Superior temporal gyrus (tissue), 1 donor: ENCODE data around the gene P2RY8.
"Not testable (repeated sequence)": the region's sequence is repeated elsewhere in the genome, so short reads cannot be mapped to it uniquely, and the experiment has no call there.

ENCODE experiments used
- DNase-seq: peaks from one replicate; pipeline ENCODE4 v3.0.0-alpha.2; 2016; ENCODE audit errors: extremely low spot score

P2RY8 gene

GRCh38 chrX:1545776-1546408 is 8.9 kb upstream of the P2RY8 start:
- DNase-seq, result no peak

DNA sequence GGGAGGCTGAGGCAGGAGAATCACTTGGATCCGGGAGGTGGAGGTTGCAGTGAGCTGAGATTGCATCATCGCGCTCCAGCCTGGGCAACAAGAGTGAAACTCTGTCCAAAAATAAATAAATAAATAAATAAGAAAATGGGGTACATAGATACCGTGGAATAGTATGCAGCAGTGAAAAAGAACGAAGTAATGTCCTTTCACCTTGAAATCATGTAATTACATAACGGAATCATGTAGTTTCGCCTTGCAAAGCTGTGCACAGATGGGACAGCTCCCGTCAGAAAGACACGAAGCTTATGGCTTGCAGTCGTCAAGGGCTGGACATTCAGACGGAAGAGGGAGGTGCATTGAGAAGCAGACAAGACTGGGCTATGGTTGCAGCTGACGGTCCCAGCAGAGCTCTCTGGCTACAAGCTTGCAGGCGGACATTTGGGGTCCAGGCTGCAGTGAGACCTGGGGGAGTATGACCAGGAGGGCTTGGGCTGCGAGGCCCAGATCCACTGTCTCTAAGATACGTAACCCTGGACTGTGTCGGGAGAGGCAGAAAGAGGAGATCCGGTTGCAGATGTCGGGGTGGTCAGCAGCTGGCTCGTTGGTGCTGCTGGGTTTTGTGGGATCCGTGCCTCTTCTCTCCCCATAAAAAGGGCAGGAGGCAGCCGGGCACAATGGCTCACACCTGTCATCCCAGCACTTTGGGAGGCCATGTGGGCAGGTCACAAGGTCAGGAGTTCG is 6.2 kb upstream of the P2RY8 start:
- DNase-seq, result no peak

DNA sequence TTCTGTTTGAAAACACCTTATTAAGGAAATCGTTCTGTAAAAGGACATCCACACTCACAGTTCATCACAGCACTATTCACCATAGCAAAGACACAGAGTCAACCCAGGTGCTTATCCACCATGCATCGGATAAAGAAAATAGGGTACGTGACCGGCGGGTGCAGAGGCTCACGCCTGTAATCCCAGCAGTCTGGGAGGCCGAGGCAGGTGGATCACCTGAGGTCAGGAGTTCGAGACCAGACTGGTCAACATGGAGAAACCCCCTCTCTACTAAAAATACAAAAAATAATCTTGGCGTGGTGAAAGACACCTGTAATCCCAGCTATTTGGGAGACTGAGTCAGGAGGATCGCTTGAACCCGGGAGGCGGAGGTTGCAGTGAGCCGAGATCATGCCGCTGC is 2.2 kb upstream of the P2RY8 start:
- not testable (repeated sequence) for DNase-seq

DNA sequence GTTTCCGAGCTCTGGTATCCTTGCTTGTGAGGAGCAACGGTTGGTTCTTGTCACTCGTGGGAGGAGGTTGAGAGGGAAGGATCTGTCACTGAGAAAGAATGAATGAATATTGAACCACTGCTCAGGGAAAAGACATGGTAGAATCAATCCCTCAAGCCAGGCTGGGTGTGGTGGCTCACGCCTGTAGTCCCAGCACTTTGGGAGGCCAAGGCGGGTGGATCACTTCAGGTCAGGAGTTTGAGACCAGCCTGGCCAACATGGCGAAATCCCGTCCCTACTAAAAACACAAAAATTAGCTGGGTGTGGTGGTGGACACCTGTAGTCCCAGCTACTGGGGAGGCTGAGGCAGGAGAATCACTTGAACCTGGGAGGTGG is 718 bp upstream of the P2RY8 start:
- DNase-seq, result not testable (repeated sequence)

DNA sequence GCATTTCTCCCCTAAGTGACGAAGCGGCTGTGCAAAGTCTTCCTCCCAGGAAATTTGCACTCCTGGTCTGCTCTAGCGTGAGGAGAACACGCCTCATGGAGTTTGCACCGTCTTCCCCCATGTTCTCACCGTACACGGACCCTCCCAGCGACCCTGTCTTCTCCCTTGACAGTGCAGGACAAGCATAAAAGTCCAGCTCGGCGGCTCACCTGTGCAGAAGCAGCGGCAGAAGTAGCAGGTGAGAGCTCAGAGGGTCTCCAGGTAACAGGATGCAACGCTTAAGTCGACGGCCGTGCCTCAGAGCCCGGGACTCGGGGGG is 314 bp downstream of the P2RY8 start:
- no peak for DNase-seq

DNA sequence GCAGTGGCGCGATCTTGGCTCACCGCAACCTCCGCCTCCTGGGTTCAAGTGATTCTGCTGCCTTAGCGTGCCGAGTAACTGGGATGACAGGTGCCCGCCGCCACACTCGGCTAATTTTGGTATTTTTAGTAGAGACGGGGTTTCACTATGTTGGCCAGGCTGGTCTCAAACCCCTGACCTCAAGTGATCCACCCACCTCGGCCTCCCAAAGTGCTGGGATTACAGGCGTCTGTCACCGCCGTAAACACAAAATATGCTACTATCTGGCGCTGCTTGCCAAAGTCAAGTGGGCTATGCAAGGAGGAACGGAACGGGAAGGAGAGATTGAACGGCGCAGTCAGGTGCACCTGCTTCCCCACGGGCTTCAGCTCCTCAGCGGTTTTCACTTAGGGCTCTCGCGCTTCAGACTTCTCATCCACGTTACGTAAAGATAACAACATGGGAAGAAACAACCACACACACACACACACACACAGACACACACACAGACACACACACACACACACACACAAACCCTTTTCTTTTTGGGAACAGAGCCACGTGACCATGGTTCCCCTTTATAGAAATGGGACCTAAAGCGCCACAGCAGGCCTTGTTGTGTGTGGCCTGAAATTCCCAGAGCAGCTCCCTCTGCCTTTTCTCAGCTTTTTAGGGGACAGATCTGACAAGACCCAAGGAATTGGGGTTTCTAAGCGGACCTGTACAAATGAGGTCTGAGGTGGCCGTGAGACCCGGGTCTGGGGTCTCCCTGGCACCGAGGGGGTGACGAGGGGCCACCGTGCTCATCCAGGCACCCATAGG is 1.5 kb downstream of the P2RY8 start:
- DNase-seq, result no peak

- DNase-seq, result no peak
Observed at GRCh38 chrX:1534301-1535168, 2.5 kb downstream of the P2RY8 start.

- no peak for DNase-seq
Observed at GRCh38 chrX:1533058-1533457, 3.9 kb downstream of the P2RY8 start.

GRCh38 chrX:1531096-1531890 is 5.7 kb downstream of the P2RY8 start:
- DNase-seq, result no peak

DNA sequence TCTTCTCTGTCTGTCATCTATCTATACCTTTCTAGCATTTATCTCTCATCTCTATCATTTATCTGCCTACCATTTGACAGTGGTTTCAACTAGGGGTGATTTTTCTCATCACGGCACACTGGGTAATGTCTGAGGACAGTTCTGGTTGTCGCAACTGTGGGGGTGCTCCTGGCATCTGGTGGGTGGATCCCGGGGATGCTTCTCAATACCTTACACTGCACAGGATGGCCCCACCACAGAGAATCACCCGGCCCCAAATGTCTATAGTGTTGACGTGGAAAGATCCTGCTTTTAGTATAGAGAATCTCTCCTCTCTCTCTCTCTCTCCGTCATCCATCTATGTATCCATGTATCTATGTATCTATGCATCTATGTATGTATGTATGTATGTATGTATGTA is 7.2 kb downstream of the P2RY8 start:
- no peak for DNase-seq

DNA sequence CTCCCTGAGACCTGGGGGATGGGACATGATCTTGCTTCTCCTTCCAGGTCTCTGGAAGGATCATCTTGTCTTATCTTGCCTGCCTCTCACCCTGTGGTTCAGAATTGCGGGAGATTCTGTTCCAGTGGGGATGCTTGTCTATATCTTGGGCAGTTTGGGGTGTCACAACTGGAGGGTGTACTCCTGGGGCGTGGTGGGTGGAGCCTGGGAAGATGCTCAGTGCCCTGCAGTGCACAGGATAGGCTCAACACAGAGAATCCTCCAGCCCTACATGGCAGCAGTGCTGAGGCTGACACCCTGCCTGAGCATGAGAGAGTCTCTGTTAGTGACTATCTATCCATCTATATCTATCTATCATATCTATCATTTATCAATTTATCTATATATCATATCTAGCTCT is 7.7 kb downstream of the P2RY8 start:
- no peak for DNase-seq

DNA sequence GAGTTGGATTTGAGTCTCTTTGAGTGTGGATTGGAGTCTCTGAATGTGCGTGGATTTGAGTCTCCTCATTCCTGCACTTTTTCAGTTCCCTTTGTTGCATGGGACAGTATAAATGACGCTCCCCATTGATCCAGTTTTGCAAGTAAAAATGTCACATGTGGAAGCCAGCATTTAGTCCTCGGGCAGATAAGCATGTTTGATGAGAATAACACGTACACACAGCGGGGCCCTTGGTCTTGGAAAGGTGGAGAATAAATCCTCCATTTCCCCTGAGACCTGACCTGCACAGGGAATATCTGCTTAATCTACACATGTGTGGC is 8.1 kb downstream of the P2RY8 start:
- DNase-seq, result no peak

GRCh38 chrX:1528186-1528883 is 8.7 kb downstream of the P2RY8 start:
- DNase-seq, result no peak

- DNase-seq, result no peak
Observed at GRCh38 chrX:1527457-1527856, 9.5 kb downstream of the P2RY8 start.

- DNase-seq, result no peak
Observed at GRCh38 chrX:1526565-1526964, 10.4 kb downstream of the P2RY8 start.

DNA sequence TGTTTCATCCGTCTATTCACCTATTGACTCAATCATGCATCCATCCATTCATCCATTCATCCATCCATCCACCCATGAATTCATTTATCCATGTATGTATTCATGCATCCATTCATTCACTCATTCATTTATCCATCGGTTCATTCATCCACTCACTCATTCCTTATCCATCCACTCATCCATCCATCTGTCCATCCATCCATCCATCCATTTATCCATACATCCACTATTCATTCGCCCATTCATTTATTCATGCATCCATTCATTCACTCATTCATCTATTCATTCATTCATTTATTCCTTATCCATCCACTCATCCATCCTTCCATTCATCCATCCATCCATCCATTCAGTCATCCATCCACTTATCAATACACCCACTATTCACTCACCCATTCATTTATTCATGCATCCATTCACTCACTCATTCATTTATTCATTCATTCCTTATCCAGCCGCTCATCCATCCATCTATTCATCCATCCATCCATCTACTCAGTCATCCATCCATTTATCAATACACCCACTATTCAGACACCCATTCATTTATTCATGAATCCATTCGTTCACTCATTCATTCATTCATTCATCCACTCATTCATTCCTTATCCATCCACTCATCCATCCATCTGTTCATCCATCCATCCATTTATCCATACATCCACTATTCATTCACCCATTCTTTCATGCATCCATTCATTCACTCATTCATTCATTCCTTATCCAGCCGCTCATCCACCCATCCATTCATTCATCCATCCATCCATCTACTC is 11.2 kb downstream of the P2RY8 start:
- no peak for DNase-seq

DNA sequence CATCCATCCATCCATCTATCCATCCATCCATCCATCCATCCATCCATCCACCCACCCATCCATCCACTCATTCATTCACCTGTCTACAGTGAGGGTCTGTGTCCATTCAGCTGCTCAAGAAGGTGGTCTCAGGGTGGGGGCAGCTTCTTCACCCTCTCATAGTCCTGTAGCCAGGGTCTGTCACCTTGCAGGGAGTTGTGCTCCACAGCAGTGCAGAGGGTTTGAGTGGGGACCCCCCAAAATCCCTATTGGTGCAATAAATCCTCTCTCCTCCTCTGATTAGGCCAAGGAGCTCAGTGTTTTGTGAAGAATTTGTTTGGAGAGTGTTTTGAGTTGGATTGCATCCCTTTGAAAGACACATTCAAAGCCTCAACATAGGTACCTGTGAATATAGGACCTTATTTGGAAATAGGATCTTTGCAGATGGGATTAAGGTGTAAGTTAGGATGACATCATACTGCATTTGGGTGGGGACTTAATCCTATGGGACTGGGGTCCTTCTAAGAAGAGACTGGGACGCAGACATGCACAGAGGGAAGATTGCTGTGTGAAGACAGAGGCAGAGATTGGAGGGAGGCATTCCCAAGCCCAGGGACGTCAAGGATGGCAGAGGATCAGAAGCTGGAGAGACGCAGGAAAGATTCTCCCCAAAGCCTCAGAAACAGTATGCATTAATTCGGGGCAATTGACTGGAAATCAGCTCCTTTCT is 12.0 kb downstream of the P2RY8 start:
- DNase-seq, result no peak

GRCh38 chrX:1522905-1523304 is 14.1 kb downstream of the P2RY8 start:
- DNase-seq, result not testable (repeated sequence)

DNA sequence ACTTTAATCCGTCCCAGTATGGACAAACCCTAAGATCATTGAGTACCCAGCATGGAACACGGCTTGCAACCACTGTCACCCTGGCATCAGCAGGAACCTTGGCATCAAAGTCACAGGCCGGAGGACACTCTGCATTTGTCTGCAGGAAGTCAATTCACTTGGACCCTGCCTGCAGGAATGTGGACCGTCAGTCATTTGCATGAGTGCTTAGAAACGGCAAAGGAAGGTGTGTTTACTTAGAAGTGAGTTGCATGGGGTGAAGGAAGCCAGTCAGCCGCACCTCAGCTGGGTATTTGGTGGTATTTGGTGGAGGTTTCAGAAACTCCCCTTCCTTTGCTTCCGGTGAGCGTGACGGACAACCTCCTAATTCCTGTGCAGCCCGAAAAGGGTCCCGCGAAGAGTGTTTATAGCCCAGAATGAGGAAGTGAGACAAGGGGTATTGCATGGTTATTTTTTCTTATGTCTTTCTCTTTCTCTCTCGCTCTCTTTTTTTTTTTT is 15.5 kb downstream of the P2RY8 start:
- DNase-seq, result no peak
